Colonic mucosa (tissue), 4 donors: ENCODE data around the gene ANKDD1A. TPM values are rescaled to one million over a fixed set of nuclear protein-coding genes. Genes with fewer than 3 reads are reported as not detected.

Source experiments
- DNase-seq: peaks from one replicate; pipeline ENCODE4 v3.0.0-alpha.2; 2020
- H3K27ac ChIP-seq: fragments of 200-600 bp; one replicate; pipeline ENCODE4 v1.8.0; 2021
- H3K27me3 ChIP-seq: fragments of 200-600 bp; one replicate; pipeline ENCODE4 v1.8.0; 2021
- H3K36me3 ChIP-seq: fragments of 200-600 bp; one replicate; pipeline ENCODE4 v1.8.0; 2021
- H3K4me1 ChIP-seq: fragments of 200-600 bp; one replicate; pipeline ENCODE4 v1.8.0; 2021; ENCODE audit warnings: mild to moderate bottlenecking
- H3K4me3 ChIP-seq: fragments of 200-600 bp; one replicate; pipeline ENCODE4 v1.8.0; 2021
- H3K9ac ChIP-seq, 2 donors: one replicate each; pipeline ENCODE4 v1.7.0; 2013; ENCODE audit warnings: control low read depth in 2 of 2, low read depth in 2 of 2, low read length in 2 of 2
- H3K9me3 ChIP-seq: fragments of 200-600 bp; one replicate; pipeline ENCODE4 v1.8.0; 2021
- CTCF ChIP-seq: fragments of 200-600 bp; IDR thresholded peaks from one replicate; pipeline ENCODE4 v1.8.0; 2022; ENCODE audit warnings: antibody characterized with exemption, mild to moderate bottlenecking
- intact Hi-C: fragments of 100-400 bp; cut with DNase I; formaldehyde crosslinking; loops from one replicate; pipeline ENCODE4 v1.14.1; 2022
- total RNA-seq, 2 donors: library from RNA; stranded (reverse); fragmentation: NEBNext Ultra II Directional in 1 of 2; extraction: Animal tissue kit (Norgen Biotek cat#: 25700) in 1 of 2; gene quantifications; one replicate each; pipeline ENCODE4 v1.2.1, GENCODE V29; 2021
- donor health status: healthy.
- donor health status: DM: no; HTN: no; CAD: no.
- donor health status: DM: no; HTN: no; CAD: no.

ANKDD1A gene
- total RNA-seq, 2 donors from 2014 or later, result 0.32 to 1.9 TPM

DNA sequence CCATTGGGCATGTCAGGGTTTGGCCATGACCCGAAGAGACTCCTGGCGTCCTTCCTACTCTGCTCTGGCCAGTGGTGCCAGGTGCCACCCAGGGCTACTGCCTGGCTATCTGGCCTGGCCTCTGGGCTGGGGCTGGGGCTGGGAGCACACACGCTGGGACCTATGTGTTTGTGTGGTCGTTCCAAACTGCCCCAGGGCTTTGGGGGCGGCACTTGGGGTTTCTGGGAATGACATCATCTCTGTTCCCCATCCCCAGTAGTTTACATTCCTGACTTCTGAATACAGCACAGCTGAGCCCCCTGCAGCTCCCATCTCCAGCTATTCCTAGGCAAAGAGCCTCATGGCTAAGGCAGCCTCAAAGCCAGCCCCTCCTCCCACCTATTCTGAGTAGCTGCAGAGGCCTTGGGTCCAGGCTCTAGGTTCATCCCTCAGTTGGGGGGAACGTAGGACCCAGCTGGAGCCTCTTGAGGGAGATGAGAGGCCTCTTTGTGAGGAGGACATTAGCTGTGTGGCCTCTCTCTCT is 45.6 kb upstream of the ANKDD1A start:
- Histone ChIP-seq H3K27me3 (no peaks in the 10 kb centered on the region), H3K4me1 (no peaks in the 10 kb centered on the region), H3K9ac (no peak overlapping the region), H3K27ac (peak overlapping the region; percentile 40), H3K4me3 (no peak overlapping the region), H3K9me3 (no peaks in the 10 kb centered on the region), H3K36me3 (no peaks in the 10 kb centered on the region)
- no peak for TF ChIP-seq CTCF
- intact Hi-C loops, result no loop called here
- no peak for DNase-seq

DNA sequence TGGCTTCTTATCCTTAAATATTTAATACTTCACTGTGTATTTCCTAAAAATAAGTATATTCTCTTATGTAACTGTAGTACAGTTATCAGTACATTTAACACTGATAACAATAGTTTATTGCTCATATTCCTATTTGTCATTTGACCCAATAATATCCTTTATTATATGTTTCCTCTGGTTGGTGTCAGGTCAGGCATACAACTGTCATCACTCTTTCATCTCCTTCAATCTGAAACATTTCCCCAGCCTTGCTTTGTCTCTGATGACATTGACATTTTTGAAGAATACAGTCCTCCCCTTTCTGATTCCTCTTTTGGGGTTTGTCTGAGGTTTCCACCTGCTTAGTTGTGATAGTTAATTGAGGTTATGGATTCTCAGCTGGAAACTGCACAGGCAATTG is 42.2 kb upstream of the ANKDD1A start:
- no peaks in the 10 kb centered on the region for H3K4me1 ChIP-seq
- no peak overlapping the region for H3K9ac ChIP-seq
- no peaks in the 10 kb centered on the region for H3K27me3 ChIP-seq
- no peak overlapping the region for H3K4me3 ChIP-seq
- intact Hi-C loops, result no loop called here
- TF ChIP-seq CTCF, result no peak
- H3K27ac ChIP-seq, result no peak overlapping the region
- H3K9me3 ChIP-seq, result no peaks in the 10 kb centered on the region
- H3K36me3 ChIP-seq, result no peaks in the 10 kb centered on the region
- DNase-seq, result no peak

GRCh38 chr15:64870353-64870752 is 41.3 kb upstream of the ANKDD1A start:
- no peak for DNase-seq
- Histone ChIP-seq H3K4me1 (no peaks in the 10 kb centered on the region), H3K9me3 (no peaks in the 10 kb centered on the region), H3K27me3 (no peaks in the 10 kb centered on the region), H3K4me3 (no peak overlapping the region), H3K27ac (no peak overlapping the region), H3K36me3 (no peaks in the 10 kb centered on the region), H3K9ac (no peak overlapping the region)
- no peak for TF ChIP-seq CTCF
- intact Hi-C loops, result no loop called here

- H3K9ac ChIP-seq, result no peak overlapping the region
- intact Hi-C loops, result no loop called here
- no peaks in the 10 kb centered on the region for H3K4me1 ChIP-seq
- no peak for DNase-seq
- no peak overlapping the region for H3K4me3 ChIP-seq
- no peaks in the 10 kb centered on the region for H3K36me3 ChIP-seq
- no peak for TF ChIP-seq CTCF
- H3K9me3 ChIP-seq, result no peaks in the 10 kb centered on the region
- no peak overlapping the region for H3K27ac ChIP-seq
- no peaks in the 10 kb centered on the region for H3K27me3 ChIP-seq
Observed at GRCh38 chr15:64875641-64876223, 36.0 kb upstream of the ANKDD1A start.

DNA sequence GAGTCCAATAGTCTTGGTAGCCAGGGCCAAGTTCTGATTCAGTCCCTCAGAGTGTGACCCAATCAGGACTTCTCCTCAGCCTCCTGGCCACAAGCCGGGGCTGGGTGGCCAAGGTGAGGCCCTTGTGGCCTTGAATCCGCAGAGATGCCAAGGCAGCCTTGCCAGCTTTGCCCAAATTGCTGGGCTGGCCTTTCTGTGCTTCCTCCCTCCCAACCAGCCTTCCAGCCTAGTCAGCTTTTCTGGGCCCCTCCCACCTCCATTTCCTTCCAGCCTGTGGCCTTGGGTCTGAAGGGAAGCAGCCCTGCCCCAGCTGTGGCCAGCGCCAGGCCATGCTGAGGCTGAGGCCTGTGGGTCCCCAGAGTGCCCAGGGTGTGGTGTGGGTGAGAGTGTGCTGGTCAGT is 34.3 kb upstream of the ANKDD1A start:
- peak overlapping the region; percentile 40 for H3K27ac ChIP-seq
- no peak overlapping the region for H3K4me3 ChIP-seq
- intact Hi-C loops, result no loop called here
- no peaks in the 10 kb centered on the region for H3K27me3 ChIP-seq
- no peaks in the 10 kb centered on the region for H3K36me3 ChIP-seq
- no peak for TF ChIP-seq CTCF
- no peaks in the 10 kb centered on the region for H3K4me1 ChIP-seq
- no peaks in the 10 kb centered on the region for H3K9me3 ChIP-seq
- peak; percentile 61 for DNase-seq
- H3K9ac ChIP-seq, result no peak overlapping the region
